PC-3 (cell line): Measurements from ENCODE around the gene TFF2. TPM values are rescaled to one million over a fixed set of nuclear protein-coding genes. Genes with fewer than 3 reads are reported as not detected.

ENCODE experiments used
- ATAC-seq: fragments of 200-7000 bp; cut with Tn5 transposase; 2 replicates; pipeline ENCODE4 v1.9.1; 2020; ENCODE audit warnings: mild to moderate bottlenecking, moderate library complexity
- BruUV-seq: library from RNA; stranded (reverse); fragments of 400-500 nt; replicated peaks from 2 replicates; lab custom pipeline; 2021; lab: Mats Ljungman, UMichigan
- CTCF ChIA-PET: fragments of 300-600 bp; sonication (Branson Sonifier 250); formaldehyde crosslinking; loops from one replicate; lab custom pipeline; 2022; ENCODE audit warnings: antibody characterized with exemption; lab: Charles Lee
- POLR2A ChIA-PET: fragments of 300-600 bp; sonication (Branson Sonifier 250); formaldehyde crosslinking; loops from one replicate; lab custom pipeline; 2022; ENCODE audit warnings: antibody characterized with exemption; ENCODE audit not compliant: unreplicated experiment; lab: Charles Lee
- DNase-seq: peaks from one replicate; pipeline ENCODE4 v3.0.0-alpha.2; 2015
- H2AFZ ChIP-seq: fragments of 300-600 bp; sonication (generic); 2 replicates; pipeline ENCODE4 v1.6.0; 2016; ENCODE audit warnings: antibody characterized with exemption, low read length
- H3F3A ChIP-seq: fragments of 300-600 bp; sonication (generic); one replicate; pipeline ENCODE4 v1.6.0; 2017; ENCODE audit warnings: antibody characterized with exemption, low read length, control low read depth, mild to moderate bottlenecking; ENCODE audit not compliant: unreplicated experiment
- H3K27ac ChIP-seq: fragments of 300-600 bp; sonication (generic); 2 replicates; pipeline ENCODE4 v1.5.1; 2016; ENCODE audit warnings: mild to moderate bottlenecking, low read length
- H3K27me3 ChIP-seq: fragments of 300-600 bp; sonication (generic); 2 replicates; pipeline ENCODE4 v1.6.1; 2016; ENCODE audit warnings: low read length, mixed read lengths
- H3K36me3 ChIP-seq: fragments of 300-600 bp; sonication (generic); 2 replicates; pipeline ENCODE4 v1.6.1; 2016; ENCODE audit warnings: low read depth, mixed run types, low read length, mixed read lengths
- H3K4me1 ChIP-seq: fragments of 300-600 bp; sonication (generic); 2 replicates; pipeline ENCODE4 v1.5.1; 2016; ENCODE audit warnings: low read length; ENCODE audit not compliant: insufficient read depth
- H3K4me2 ChIP-seq: fragments of 300-600 bp; sonication (generic); 2 replicates; pipeline ENCODE4 v1.6.0; 2016; ENCODE audit warnings: low read length
- H3K4me3 ChIP-seq: fragments of 300-600 bp; sonication (generic); 2 replicates; pipeline ENCODE4 v1.5.1; 2016; ENCODE audit warnings: mild to moderate bottlenecking, low read length, mixed read lengths
- H3K79me2 ChIP-seq: fragments of 300-600 bp; sonication (generic); 2 replicates; pipeline ENCODE4 v1.6.1; 2017; ENCODE audit warnings: low read length, mixed read lengths
- H3K9ac ChIP-seq: fragments of 300-600 bp; sonication (generic); 2 replicates; pipeline ENCODE4 v1.6.0; 2016; ENCODE audit warnings: mild to moderate bottlenecking, low read length
- H3K9me2 ChIP-seq: fragments of 300-600 bp; sonication (generic); replicated peaks from 2 replicates; pipeline ENCODE4 v1.6.1; 2016; ENCODE audit warnings: mixed run types, low read length, mixed read lengths
- H3K9me3 ChIP-seq: fragments of 300-600 bp; sonication (generic); 2 replicates; pipeline ENCODE4 v1.6.1; 2016; ENCODE audit warnings: low read length, mixed read lengths
- H4K20me1 ChIP-seq: fragments of 300-600 bp; sonication (generic); 2 replicates; pipeline ENCODE4 v1.6.1; 2016; ENCODE audit warnings: low read length, mixed read lengths
- CTCF ChIP-seq: fragments of 300-600 bp; sonication (generic); conservative IDR thresholded peaks from 2 replicates; pipeline ENCODE4 v1.5.1; 2017; ENCODE audit warnings: antibody characterized with exemption, low read depth, mild to moderate bottlenecking, low read length
- EZH2 ChIP-seq: fragments of 300-600 bp; sonication (generic); IDR thresholded peaks from one replicate; pipeline ENCODE4 v1.6.1; 2017; ENCODE audit warnings: antibody characterized with exemption, mild to moderate bottlenecking, low read length; ENCODE audit not compliant: unreplicated experiment
- EZH2phosphoT487 ChIP-seq: fragments of 300-600 bp; sonication (generic); IDR thresholded peaks from 2 replicates; pipeline ENCODE4 v1.6.1; 2018; ENCODE audit warnings: mild to moderate bottlenecking, antibody characterized with exemption, low read length, borderline replicate concordance
- intact Hi-C: fragments of 100-400 bp; cut with micrococcal nuclease; formaldehyde crosslinking; loops from 2 replicates; pipeline ENCODE4 v1.9.0; 2023
- total RNA-seq: library from RNA; depleted of rRNA; stranded (reverse); fragments of >200 nt; gene quantifications from 2 replicates; pipeline ENCODE4 v1.2.3, GENCODE V29; 2014

The TFF2 gene
- total RNA-seq, 1 experiment from 2014 or later: 21.1 TPM

DNA sequence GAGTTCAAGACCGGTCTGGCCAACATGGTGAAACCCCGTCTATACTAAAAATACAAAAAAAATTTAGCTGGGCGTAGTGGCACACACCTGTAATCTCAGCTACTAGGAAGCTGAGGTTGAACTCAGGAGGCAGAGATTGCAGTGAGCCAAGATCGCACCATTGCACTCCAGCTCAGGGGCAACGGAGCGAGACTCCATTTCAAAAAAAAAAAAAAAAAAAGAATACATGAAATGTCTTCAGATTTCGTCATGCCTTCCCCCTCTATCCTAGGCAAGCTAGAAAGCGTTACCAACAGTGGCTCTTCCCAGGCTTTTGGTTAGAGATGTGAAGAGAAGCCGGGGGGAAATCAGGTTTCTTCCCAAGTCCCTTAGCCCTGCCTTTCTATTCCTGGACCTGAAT, 11.9 kb upstream of the TFF2 start:
- Histone ChIP-seq H3K4me3 (no peak overlapping the region), H3F3A (no peaks in the 10 kb centered on the region), H3K79me2 (no peaks in the 10 kb centered on the region), H3K36me3 (no peaks in the 10 kb centered on the region), H4K20me1 (no peaks in the 10 kb centered on the region), H3K4me1 (peaks cover 53% of the 10 kb centered on the region), H3K27me3 (no peaks in the 10 kb centered on the region), H3K27ac (peak overlapping the region; percentile 97), H3K4me2 (peak overlapping the region; percentile 54), H3K9me3 (no peaks in the 10 kb centered on the region), H3K9me2 (no peaks in the 10 kb centered on the region), H2AFZ (no peak overlapping the region), H3K9ac (peak overlapping the region; percentile 88)
- DNase-seq (no peak), ATAC-seq (no peak)
- ChIA-PET POLR2A (interaction anchor here (0.5 to 0.6 kb wide), 2 partner anchors 12 to 38 kb away, joined by 4 to 7 read pairs; partner anchors contain the start of gene TFF2), CTCF (interaction anchor here (0.6 to 1.2 kb wide), 2 partner anchors 24 to 249 kb away, joined by 3 to 13 read pairs; no protein-coding TSS in a partner anchor)
- TF ChIP-seq EZH2phosphoT487 (no peak), CTCF (no peak), EZH2 (no peak)
- BruUV-seq: no TSS peak
- intact Hi-C loops: no loop called here

DNA sequence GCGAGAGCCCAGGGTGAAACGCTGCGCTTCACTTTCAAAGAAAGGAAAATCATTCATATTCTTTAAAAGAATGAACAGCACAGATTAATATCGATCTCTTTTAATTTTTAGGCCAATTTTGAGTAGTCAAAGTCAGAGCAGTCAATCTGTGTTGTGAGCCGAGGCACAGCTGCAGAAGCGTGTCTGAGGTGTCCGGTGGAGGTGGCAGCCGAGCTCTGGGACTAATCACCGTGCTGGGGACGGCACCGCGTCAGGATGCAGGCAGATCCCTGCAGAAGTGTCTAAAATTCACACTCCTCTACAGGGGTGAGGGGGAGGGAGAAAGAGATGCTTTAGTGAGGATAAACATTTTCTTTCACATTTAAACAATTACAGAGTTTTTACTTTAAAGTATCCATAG, 11.4 kb upstream of the TFF2 start:
- H3K9me3 ChIP-seq: no peaks in the 10 kb centered on the region
- ChIA-PET POLR2A (interaction anchor here (0.6 kb wide), 1 partner anchor 37 kb away, joined by 7 read pairs; no protein-coding TSS in a partner anchor), CTCF (interaction anchor here (1.2 kb wide), 1 partner anchor 24 kb away, joined by 13 read pairs; no protein-coding TSS in a partner anchor)
- H3K4me2 ChIP-seq: no peak overlapping the region
- H3K4me1 ChIP-seq: peaks cover 48% of the 10 kb centered on the region
- peak overlapping the region; percentile 97 for H3K27ac ChIP-seq
- DNase-seq (no peak), ATAC-seq (no peak)
- no peaks in the 10 kb centered on the region for H3K36me3 ChIP-seq
- TF ChIP-seq CTCF: no peak
- TF ChIP-seq EZH2phosphoT487: no peak
- no peak for TF ChIP-seq EZH2
- H2AFZ ChIP-seq: no peak overlapping the region
- H3K4me3 ChIP-seq: no peak overlapping the region
- no peaks in the 10 kb centered on the region for H3F3A ChIP-seq
- intact Hi-C loops: no loop called here
- peak overlapping the region; percentile 88 for H3K9ac ChIP-seq
- H3K79me2 ChIP-seq: no peaks in the 10 kb centered on the region
- H4K20me1 ChIP-seq: no peaks in the 10 kb centered on the region
- H3K9me2 ChIP-seq: no peaks in the 10 kb centered on the region
- no peaks in the 10 kb centered on the region for H3K27me3 ChIP-seq
- BruUV-seq: no TSS peak

DNA sequence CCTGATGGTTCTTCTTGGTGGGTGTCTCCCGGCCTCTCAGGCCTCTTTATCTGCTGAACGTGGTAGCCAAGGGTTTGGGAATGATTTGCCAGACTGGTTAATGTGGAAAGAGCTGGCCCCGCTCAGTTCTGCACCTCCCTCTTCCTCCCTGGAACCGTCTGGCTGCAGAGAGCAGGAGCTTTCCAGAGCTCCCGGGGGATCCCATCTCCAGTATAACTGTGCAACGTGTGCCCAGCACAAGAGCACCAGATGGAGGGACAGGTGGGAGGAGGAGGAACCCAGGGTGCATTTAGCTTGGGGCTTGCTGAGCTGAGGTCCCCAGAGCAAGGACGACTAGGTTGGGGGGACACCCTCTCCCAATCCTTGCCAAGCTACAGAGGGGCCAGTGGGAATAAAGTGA, 10.5 kb upstream of the TFF2 start:
- Histone ChIP-seq H3F3A (no peaks in the 10 kb centered on the region), H3K79me2 (no peaks in the 10 kb centered on the region), H3K9me2 (no peaks in the 10 kb centered on the region), H3K27ac (peak overlapping the region; percentile 97), H3K27me3 (no peaks in the 10 kb centered on the region), H3K4me2 (no peak overlapping the region), H4K20me1 (no peaks in the 10 kb centered on the region), H3K36me3 (no peaks in the 10 kb centered on the region), H3K9me3 (no peaks in the 10 kb centered on the region), H2AFZ (no peak overlapping the region), H3K4me1 (peaks cover 41% of the 10 kb centered on the region), H3K9ac (peak overlapping the region; percentile 7; the same call in 1 of the 2 replicates), H3K4me3 (no peak overlapping the region)
- no peak for ATAC-seq
- ChIA-PET CTCF (no interaction called here), POLR2A (no interaction called here)
- BruUV-seq: no TSS peak
- no peak for DNase-seq
- intact Hi-C loops: no loop called here
- no peak for TF ChIP-seq EZH2
- TF ChIP-seq CTCF: no peak
- no peak for TF ChIP-seq EZH2phosphoT487
